Panc1 (cell line): Measurements from ENCODE around the gene CDH13. TPM values are rescaled to one million over a fixed set of nuclear protein-coding genes. Genes with fewer than 3 reads are reported as not detected.

Experiments
- ATAC-seq: fragments of 200-7000 bp; cut with Tn5 transposase; 2 replicates; pipeline ENCODE4 v1.9.1; 2020; ENCODE audit warnings: mild to moderate bottlenecking, moderate library complexity
- BruUV-seq: library from RNA; stranded (reverse); fragments of 400-500 nt; replicated peaks from 2 replicates; lab custom pipeline; 2021; lab: Mats Ljungman, UMichigan
- CTCF ChIA-PET: fragments of 300-600 bp; sonication (Branson Sonifier 250); formaldehyde crosslinking; loops from one replicate; lab custom pipeline; 2022; ENCODE audit warnings: antibody characterized with exemption; lab: Charles Lee
- POLR2A ChIA-PET: fragments of 300-600 bp; sonication (Branson Sonifier 250); formaldehyde crosslinking; loops from one replicate; lab custom pipeline; 2022; ENCODE audit warnings: antibody characterized with exemption; lab: Charles Lee
- DNase-seq: peaks from one replicate; pipeline ENCODE4 v3.0.0-alpha.2; 2010; ENCODE audit warnings: low read depth, low spot score
- H3K27ac ChIP-seq: 2 replicates; pipeline ENCODE4 v1.5.1; 2011; ENCODE audit warnings: mild to moderate bottlenecking, low read length, inconsistent platforms
- H3K27me3 ChIP-seq: fragments of 200-500 bp; sonication (Bioruptor generic); 2 replicates; pipeline ENCODE4 v1.6.0; 2014; ENCODE audit warnings: low read length, inconsistent platforms; ENCODE audit not compliant: control insufficient read depth, insufficient read depth
- H3K36me3 ChIP-seq: fragments of 200-500 bp; sonication (Bioruptor generic); 2 replicates; pipeline ENCODE4 v1.5.1; 2014; ENCODE audit warnings: inconsistent platforms, mild to moderate bottlenecking, low read length, moderate library complexity; ENCODE audit not compliant: control insufficient read depth, insufficient read depth
- H3K4me1 ChIP-seq: 2 replicates; pipeline ENCODE4 v1.5.1; 2011; ENCODE audit warnings: inconsistent platforms, mild to moderate bottlenecking, low read length, moderate library complexity; ENCODE audit not compliant: control insufficient read depth, insufficient read depth
- H3K4me3 ChIP-seq, 2 experiments: 2 replicates each; pipeline ENCODE4 v1.5.1; 2011 to 2012; ENCODE audit warnings: low read depth in 2 of 2, low read length in 2 of 2, mild to moderate bottlenecking in 2 of 2, inconsistent platforms in 1 of 2, moderate library complexity in 1 of 2
- H3K9me3 ChIP-seq: fragments of 200-500 bp; sonication (Bioruptor generic); 2 replicates; pipeline ENCODE4 v1.5.1; 2014; ENCODE audit warnings: low read depth, mild to moderate bottlenecking, inconsistent platforms, low read length, moderate library complexity; ENCODE audit not compliant: control insufficient read depth, insufficient read depth
- POLR2AphosphoS5 ChIP-seq: IDR thresholded peaks from 2 replicates; pipeline ENCODE4 v1.6.1; 2012; ENCODE audit warnings: mild to moderate bottlenecking, low read depth, low read length, moderate library complexity
- SIN3A ChIP-seq: IDR thresholded peaks from 2 replicates; pipeline ENCODE4 v1.6.1; 2012; ENCODE audit warnings: low read depth, mild to moderate bottlenecking, low read length, moderate library complexity, borderline replicate concordance; ENCODE audit not compliant: insufficient read depth
- TCF7L2 ChIP-seq: IDR thresholded peaks from 2 replicates; pipeline ENCODE4 v1.6.1; 2011; ENCODE audit warnings: mild to moderate bottlenecking, low read depth, low read length, inconsistent platforms
- in situ Hi-C: cut with HindIII; loops from 2 replicates; pipeline ENCODE4 v1.10.0; 2016; ENCODE audit warnings: low sequenced_read_pairs, low pct_unique_long_range_greater_than_20kb
- intact Hi-C: fragments of 100-400 bp; cut with micrococcal nuclease; formaldehyde crosslinking; loops from one replicate; pipeline ENCODE4 v1.10.0; 2022; ENCODE audit not compliant: unreplicated experiment
- total RNA-seq: library from RNA; stranded (reverse); gene quantifications from one replicate; pipeline ENCODE4 v1.2.1, GENCODE V29; 2021; ENCODE audit not compliant: unreplicated experiment
- TF ChIP-seq, protein P1 (sequence below), 2 experiments: IDR thresholded peaks; 2 replicates each; pipeline ENCODE4 v1.6.1; 2011 to 2012; ENCODE audit warnings: low read depth in 2 of 2, control low read depth in 1 of 2, low read length in 1 of 2, mild to moderate bottlenecking in 1 of 2, moderate library complexity in 1 of 2; ENCODE audit not compliant: insufficient read depth in 1 of 2
- TF ChIP-seq, protein P2 (sequence below): fragments of 450-650 bp; IDR thresholded peaks from 2 replicates; pipeline ENCODE4 v1.5.1; 2017; ENCODE audit warnings: mild to moderate bottlenecking

Gene CDH13
- total RNA-seq, 1 experiment from 2014 or later: not detected

DNA sequence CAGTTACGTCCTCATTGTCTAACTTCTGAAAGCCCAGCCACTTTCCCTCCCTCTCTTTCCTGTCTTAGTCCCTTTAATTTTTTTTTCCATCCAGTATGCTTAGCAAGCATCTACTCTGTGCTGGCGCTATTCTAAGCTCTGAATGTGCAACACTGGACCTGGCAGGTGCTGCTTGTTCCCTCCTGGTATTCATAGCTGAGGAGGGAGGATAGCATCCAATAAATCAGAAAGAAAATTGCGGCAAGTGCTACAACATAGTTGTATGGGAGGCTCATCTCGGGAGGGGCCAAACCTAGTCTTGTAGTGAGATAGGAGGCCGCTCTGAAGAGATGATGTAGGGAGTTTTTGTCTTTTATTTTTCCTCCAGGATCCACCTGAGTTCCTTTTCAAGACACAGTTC lies 723.7 kb downstream of the CDH13 start:
- H3K27ac ChIP-seq: no peak overlapping the region
- H3K9me3 ChIP-seq: no peaks in the 10 kb centered on the region
- no peaks in the 10 kb centered on the region for H3K27me3 ChIP-seq
- no peak for DNase-seq
- no TSS peak for BruUV-seq
- TF ChIP-seq POLR2AphosphoS5: no peak
- TF ChIP-seq TCF7L2: no peak
- no peak for TF ChIP-seq SIN3A
- TF ChIP-seq, protein P1, sequence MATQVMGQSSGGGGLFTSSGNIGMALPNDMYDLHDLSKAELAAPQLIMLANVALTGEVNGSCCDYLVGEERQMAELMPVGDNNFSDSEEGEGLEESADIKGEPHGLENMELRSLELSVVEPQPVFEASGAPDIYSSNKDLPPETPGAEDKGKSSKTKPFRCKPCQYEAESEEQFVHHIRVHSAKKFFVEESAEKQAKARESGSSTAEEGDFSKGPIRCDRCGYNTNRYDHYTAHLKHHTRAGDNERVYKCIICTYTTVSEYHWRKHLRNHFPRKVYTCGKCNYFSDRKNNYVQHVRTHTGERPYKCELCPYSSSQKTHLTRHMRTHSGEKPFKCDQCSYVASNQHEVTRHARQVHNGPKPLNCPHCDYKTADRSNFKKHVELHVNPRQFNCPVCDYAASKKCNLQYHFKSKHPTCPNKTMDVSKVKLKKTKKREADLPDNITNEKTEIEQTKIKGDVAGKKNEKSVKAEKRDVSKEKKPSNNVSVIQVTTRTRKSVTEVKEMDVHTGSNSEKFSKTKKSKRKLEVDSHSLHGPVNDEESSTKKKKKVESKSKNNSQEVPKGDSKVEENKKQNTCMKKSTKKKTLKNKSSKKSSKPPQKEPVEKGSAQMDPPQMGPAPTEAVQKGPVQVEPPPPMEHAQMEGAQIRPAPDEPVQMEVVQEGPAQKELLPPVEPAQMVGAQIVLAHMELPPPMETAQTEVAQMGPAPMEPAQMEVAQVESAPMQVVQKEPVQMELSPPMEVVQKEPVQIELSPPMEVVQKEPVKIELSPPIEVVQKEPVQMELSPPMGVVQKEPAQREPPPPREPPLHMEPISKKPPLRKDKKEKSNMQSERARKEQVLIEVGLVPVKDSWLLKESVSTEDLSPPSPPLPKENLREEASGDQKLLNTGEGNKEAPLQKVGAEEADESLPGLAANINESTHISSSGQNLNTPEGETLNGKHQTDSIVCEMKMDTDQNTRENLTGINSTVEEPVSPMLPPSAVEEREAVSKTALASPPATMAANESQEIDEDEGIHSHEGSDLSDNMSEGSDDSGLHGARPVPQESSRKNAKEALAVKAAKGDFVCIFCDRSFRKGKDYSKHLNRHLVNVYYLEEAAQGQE (IDR thresholded peaks at IDR 0.05; ENCODE audit: insufficient read depth in 1 of 2, low read depth in 2 of 2, low read length in 1 of 2): no peak
- TF ChIP-seq, protein P2, sequence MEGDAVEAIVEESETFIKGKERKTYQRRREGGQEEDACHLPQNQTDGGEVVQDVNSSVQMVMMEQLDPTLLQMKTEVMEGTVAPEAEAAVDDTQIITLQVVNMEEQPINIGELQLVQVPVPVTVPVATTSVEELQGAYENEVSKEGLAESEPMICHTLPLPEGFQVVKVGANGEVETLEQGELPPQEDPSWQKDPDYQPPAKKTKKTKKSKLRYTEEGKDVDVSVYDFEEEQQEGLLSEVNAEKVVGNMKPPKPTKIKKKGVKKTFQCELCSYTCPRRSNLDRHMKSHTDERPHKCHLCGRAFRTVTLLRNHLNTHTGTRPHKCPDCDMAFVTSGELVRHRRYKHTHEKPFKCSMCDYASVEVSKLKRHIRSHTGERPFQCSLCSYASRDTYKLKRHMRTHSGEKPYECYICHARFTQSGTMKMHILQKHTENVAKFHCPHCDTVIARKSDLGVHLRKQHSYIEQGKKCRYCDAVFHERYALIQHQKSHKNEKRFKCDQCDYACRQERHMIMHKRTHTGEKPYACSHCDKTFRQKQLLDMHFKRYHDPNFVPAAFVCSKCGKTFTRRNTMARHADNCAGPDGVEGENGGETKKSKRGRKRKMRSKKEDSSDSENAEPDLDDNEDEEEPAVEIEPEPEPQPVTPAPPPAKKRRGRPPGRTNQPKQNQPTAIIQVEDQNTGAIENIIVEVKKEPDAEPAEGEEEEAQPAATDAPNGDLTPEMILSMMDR: no peak
- in situ Hi-C loops (no loop called here), intact Hi-C loops (no loop called here)
- CTCF ChIA-PET: no interaction called here
- H3K4me3 ChIP-seq: no peak overlapping the region
- ATAC-seq: no peak
- POLR2A ChIA-PET: no interaction called here
- H3K4me1 ChIP-seq: no peaks in the 10 kb centered on the region
- H3K36me3 ChIP-seq: no peaks in the 10 kb centered on the region

DNA sequence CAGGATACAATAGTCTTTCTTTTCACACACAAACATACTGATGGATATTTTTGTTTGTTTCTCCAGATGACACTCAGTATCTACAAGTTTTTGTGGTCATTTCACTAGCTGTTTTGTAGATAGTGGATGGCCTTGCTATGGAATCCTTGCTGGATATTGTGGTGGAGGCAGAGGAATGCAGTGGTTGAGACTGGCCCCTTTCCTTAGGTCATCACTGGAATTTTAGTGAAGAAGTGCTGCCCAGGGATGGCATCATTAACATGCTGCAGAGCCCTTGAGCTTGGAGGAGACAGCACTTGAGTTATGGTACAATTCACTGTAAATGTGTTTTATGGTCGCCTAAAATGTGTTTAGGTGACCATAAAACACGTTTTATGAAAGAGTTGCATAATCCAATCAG lies 725.1 kb downstream of the CDH13 start:
- H3K27me3 ChIP-seq: no peaks in the 10 kb centered on the region
- TF ChIP-seq, protein P2: no peak
- TF ChIP-seq POLR2AphosphoS5 (no peak), TCF7L2 (no peak), SIN3A (no peak)
- TF ChIP-seq, protein P1 (IDR thresholded peaks at IDR 0.05; ENCODE audit: insufficient read depth in 1 of 2, low read depth in 2 of 2, low read length in 1 of 2): no peak
- no peaks in the 10 kb centered on the region for H3K36me3 ChIP-seq
- intact Hi-C loops: no loop called here
- DNase-seq (no peak), ATAC-seq (no peak)
- in situ Hi-C loops: no loop called here
- no peak overlapping the region for H3K4me3 ChIP-seq
- ChIA-PET CTCF (no interaction called here), POLR2A (no interaction called here)
- H3K4me1 ChIP-seq: no peaks in the 10 kb centered on the region
- no TSS peak for BruUV-seq
- no peak overlapping the region for H3K27ac ChIP-seq
- no peaks in the 10 kb centered on the region for H3K9me3 ChIP-seq
